Natural killer cell treated with Interleukin-12 subunit alpha and Interleukin-12 subunit beta and Interleukin-15 and Interleukin-18, amount 100 ng/mL, for 72 hours (primary cell): ENCODE results near the gene RTKN. TPM values are rescaled to one million over a fixed set of nuclear protein-coding genes. Genes with fewer than 3 reads are reported as not detected.
"Not testable (repeated sequence)": the region's sequence is repeated elsewhere in the genome, so short reads cannot be mapped to it uniquely, and the experiment has no call there.

Experiments used
- ATAC-seq, 2 donors: fragments of 150-1000 bp; cut with Tn5 transposase in 1 of 2; sonication (Bioruptor Pico), chemical (Tn5 transposase) in 1 of 2; 2 replicates each; pipeline ENCODE4 v1.10.0; 2021
- DNase-seq: peaks from one replicate; pipeline ENCODE4 v3.0.0; 2022; ENCODE audit warnings: low spot score
- H3K27ac Mint-ChIP-seq, 2 donors: 1 replicate in 1 of 2; 2 replicates in 1 of 2; pipeline ENCODE4 v1.8.0; 2022; ENCODE audit warnings: mixed read lengths in 2 of 2, mild to moderate bottlenecking in 1 of 2, moderate library complexity in 1 of 2
- H3K27me3 Mint-ChIP-seq, 2 donors: 1 replicate in 1 of 2; 2 replicates in 1 of 2; pipeline ENCODE4 v1.8.0; 2022; ENCODE audit warnings: mixed read lengths in 2 of 2
- H3K36me3 Mint-ChIP-seq: one replicate; pipeline ENCODE4 v1.8.0; 2022; ENCODE audit warnings: mixed read lengths
- H3K4me1 Mint-ChIP-seq, 2 donors: 1 replicate in 1 of 2; 2 replicates in 1 of 2; pipeline ENCODE4 v1.8.0; 2022; ENCODE audit warnings: low read depth in 2 of 2, mixed read lengths in 2 of 2, mild to moderate bottlenecking in 1 of 2
- H3K4me3 Mint-ChIP-seq: one replicate; pipeline ENCODE4 v1.8.0; 2022; ENCODE audit warnings: mixed read lengths
- H3K9me3 Mint-ChIP-seq: 2 replicates; pipeline ENCODE4 v1.8.0; 2022; ENCODE audit warnings: mixed read lengths
- total RNA-seq, 2 donors: library from RNA; stranded (reverse); gene quantifications; one replicate each; pipeline ENCODE4 v1.2.3, GENCODE V29; 2022

The RTKN gene
- total RNA-seq, 2 donors from 2014 or later, result 4.6 to 11.6 TPM

GRCh38 chr2:74423231-74424095 is 18.3 kb downstream of the RTKN start:
- Mint-ChIP-seq H3K4me3 (peak overlapping the region; percentile 95), H3K9me3 (no peaks in the 10 kb centered on the region), H3K4me1 (peaks cover 21 to 24% of the 10 kb centered on the region in 2 donors), H3K36me3 (no peaks in the 10 kb centered on the region), H3K27me3 (no peaks in the 10 kb centered on the region), H3K27ac (peak overlapping the region; percentile 90 to 96)
- ATAC-seq (no peak), DNase-seq (no peak)

DNA sequence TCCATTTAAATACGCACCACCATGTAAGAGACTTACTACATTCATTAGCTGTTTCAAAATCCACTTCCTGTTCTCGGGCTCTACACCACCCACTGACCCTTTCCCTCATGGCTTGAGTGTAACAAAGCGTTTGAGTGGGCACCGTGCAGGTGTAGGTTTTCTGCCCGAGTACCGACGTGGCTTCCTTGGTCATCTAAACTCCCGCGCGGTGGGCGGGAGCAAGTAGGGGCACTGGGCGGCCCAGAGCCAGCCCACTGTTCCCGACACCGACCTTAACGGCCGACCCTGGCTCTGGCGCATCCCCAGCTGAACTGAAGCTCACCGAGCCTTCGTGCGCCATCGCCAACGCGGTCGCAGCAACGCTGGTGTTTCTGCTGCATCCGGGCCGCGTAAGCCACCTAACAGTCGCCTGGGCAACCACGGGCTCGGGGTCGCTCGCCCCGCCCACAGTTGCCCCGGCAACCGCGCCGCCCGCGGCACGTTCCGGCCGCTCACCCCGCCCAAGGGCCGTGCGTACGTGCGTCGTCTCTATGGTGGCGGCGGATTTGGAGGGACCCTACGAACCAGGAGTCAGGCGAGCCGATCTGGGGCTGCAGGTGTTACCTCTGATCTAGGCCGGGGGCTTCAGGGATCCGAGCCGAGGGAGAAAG is 20.4 kb downstream of the RTKN start, which contains the start of the genes C2orf81 and WDR54:
Gene C2orf81, minus strand, starts transcription at position 399 of the 650 bp plus-strand sequence. Its CDS starts 59 bp downstream, at position 340.
Gene WDR54, plus strand, starts transcription at position 510 of the 650 bp plus-strand sequence. CDS start 424 bp downstream, outside the sequence.
- H3K4me3 Mint-ChIP-seq, result peak within 1 kb of the TSS; percentile 95
- peak; percentile 97 for ATAC-seq
- peak; percentile 97 for DNase-seq
- no peaks in the 10 kb centered on the region for H3K27me3 Mint-ChIP-seq
- no peaks in the 10 kb centered on the region for H3K36me3 Mint-ChIP-seq
- peaks cover 21 to 29% of the 10 kb centered on the region in 2 donors for H3K4me1 Mint-ChIP-seq
- no peaks in the 10 kb centered on the region for H3K9me3 Mint-ChIP-seq
- H3K27ac Mint-ChIP-seq, result peak within 1 kb of the TSS; percentile 90 to 96

DNA sequence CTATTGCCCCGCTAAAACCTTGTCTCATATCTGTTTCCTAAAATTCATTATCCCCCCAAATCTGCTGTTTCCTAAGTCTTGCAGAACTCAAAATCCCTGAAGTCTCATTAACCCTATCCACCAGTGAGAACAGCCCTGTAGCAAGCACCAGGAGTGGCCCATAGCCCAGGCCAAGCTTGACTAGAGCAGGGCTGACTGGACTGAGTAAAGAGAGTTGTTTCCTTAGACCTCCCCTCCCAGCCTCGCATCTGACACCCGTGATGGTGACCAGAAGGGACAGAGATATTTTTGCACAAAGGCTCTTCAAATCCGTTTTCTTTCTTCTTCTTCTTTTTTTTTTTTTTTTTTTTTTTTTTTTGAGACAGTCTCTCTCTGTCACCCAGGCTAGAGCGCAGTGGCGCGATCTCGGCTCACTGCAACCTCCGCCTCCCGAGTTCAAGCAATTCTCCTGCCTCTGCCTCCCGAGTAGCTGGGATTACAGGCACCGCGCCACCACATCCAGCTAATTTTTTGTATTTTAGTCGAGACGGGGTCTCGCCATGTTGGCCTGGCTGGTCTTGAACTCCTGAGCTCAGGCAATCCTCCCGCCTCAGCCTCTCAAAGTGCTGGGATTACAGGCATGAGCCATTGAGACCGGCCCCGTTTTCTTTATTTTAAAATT is 21.2 kb downstream of the RTKN start:
- Mint-ChIP-seq H3K4me1 (peaks cover 25 to 34% of the 10 kb centered on the region in 2 donors), H3K4me3 (peak overlapping the region; percentile 95), H3K27ac (peak overlapping the region; percentile 90 to 96)
- H3K27me3 Mint-ChIP-seq, H3K9me3 Mint-ChIP-seq, ATAC-seq, H3K36me3 Mint-ChIP-seq, DNase-seq: not testable (repeated sequence)

- peak overlapping the region; percentile 35 for H3K4me3 Mint-ChIP-seq
- no peak for ATAC-seq
- H3K36me3 Mint-ChIP-seq, result no peaks in the 10 kb centered on the region
- H3K9me3 Mint-ChIP-seq, result no peaks in the 10 kb centered on the region
- H3K4me1 Mint-ChIP-seq, result peaks cover 27 to 34% of the 10 kb centered on the region in 2 donors
- no peak for DNase-seq
- no peaks in the 10 kb centered on the region for H3K27me3 Mint-ChIP-seq
- H3K27ac Mint-ChIP-seq, result peak overlapping the region; percentile 90 to 96
Measured at GRCh38 chr2:74420006-74420405, 21.7 kb downstream of the RTKN start.

GRCh38 chr2:74419345-74419744 is 22.4 kb downstream of the RTKN start:
- ATAC-seq (no peak), DNase-seq (no peak)
- H3K36me3 Mint-ChIP-seq, result no peaks in the 10 kb centered on the region
- no peaks in the 10 kb centered on the region for H3K27me3 Mint-ChIP-seq
- H3K9me3 Mint-ChIP-seq, result no peaks in the 10 kb centered on the region
- H3K4me1 Mint-ChIP-seq, result peaks cover 30 to 38% of the 10 kb centered on the region in 2 donors
- no peak overlapping the region for H3K4me3 Mint-ChIP-seq
- no peak overlapping the region for H3K27ac Mint-ChIP-seq

- Mint-ChIP-seq H3K27ac (no peak overlapping the region), H3K9me3 (no peaks in the 10 kb centered on the region), H3K36me3 (no peaks in the 10 kb centered on the region), H3K4me3 (no peak overlapping the region), H3K4me1 (peaks cover 33 to 39% of the 10 kb centered on the region in 2 donors), H3K27me3 (no peaks in the 10 kb centered on the region)
- no peak for ATAC-seq
- no peak for DNase-seq
Measured at GRCh38 chr2:74418312-74418711, 23.4 kb downstream of the RTKN start.

- Mint-ChIP-seq H3K27ac (no peak overlapping the region), H3K4me3 (no peak overlapping the region), H3K36me3 (no peaks in the 10 kb centered on the region)
Measured at GRCh38 chr2:74417763-74418162, 24.0 kb downstream of the RTKN start.

GRCh38 chr2:74417197-74417596 is 24.5 kb downstream of the RTKN start:
- H3K4me1 Mint-ChIP-seq, result peaks cover 28 to 32% of the 10 kb centered on the region in 2 donors
- DNase-seq (no peak), ATAC-seq (no peak)
- no peak overlapping the region for H3K4me3 Mint-ChIP-seq
- no peaks in the 10 kb centered on the region for H3K9me3 Mint-ChIP-seq
- no peaks in the 10 kb centered on the region for H3K27me3 Mint-ChIP-seq
- H3K27ac Mint-ChIP-seq, result no peak overlapping the region
- H3K36me3 Mint-ChIP-seq, result no peaks in the 10 kb centered on the region

More at GRCh38 chr2:74417763-74418162, 24.0 kb downstream of the RTKN start:
- Mint-ChIP-seq H3K27me3 (no peaks in the 10 kb centered on the region), H3K9me3 (no peaks in the 10 kb centered on the region), H3K4me1 (peaks cover 32 to 34% of the 10 kb centered on the region in 2 donors)
- DNase-seq (no peak), ATAC-seq (no peak)

DNA sequence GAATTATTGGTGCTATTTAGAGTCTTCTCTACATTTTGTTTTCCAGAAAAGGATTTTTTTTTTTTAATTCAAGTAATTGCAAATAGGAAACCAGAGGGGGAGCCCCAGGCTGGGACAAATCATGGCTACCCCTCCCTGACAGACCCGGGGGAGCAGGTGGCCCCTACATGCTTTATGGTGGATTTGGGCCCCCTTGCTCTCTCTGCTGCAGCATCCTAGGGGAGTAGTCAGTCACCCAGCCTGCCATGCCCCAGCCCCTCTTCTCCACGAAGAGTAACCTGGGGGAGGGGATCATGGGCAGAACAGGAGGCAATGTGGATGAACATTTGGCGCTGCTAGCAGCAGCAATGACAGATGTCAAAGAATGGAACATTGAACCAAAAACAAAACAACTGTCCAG is 25.0 kb downstream of the RTKN start:
- no peaks in the 10 kb centered on the region for H3K9me3 Mint-ChIP-seq
- no peaks in the 10 kb centered on the region for H3K27me3 Mint-ChIP-seq
- no peak overlapping the region for H3K27ac Mint-ChIP-seq
- ATAC-seq, result no peak
- DNase-seq, result no peak
- no peaks in the 10 kb centered on the region for H3K36me3 Mint-ChIP-seq
- no peak overlapping the region for H3K4me3 Mint-ChIP-seq
- peaks cover 23 to 28% of the 10 kb centered on the region in 2 donors for H3K4me1 Mint-ChIP-seq

GRCh38 chr2:74415762-74416395 is 25.9 kb downstream of the RTKN start:
- Mint-ChIP-seq H3K4me3 (peak overlapping the region; percentile 67), H3K4me1 (peaks cover 18 to 22% of the 10 kb centered on the region in 2 donors), H3K27me3 (no peaks in the 10 kb centered on the region), H3K9me3 (no peaks in the 10 kb centered on the region), H3K36me3 (no peaks in the 10 kb centered on the region), H3K27ac (peak overlapping the region; percentile 21 to 56)
- DNase-seq (no peak), ATAC-seq (peak in 1 of 2 donors; percentile 11)

DNA sequence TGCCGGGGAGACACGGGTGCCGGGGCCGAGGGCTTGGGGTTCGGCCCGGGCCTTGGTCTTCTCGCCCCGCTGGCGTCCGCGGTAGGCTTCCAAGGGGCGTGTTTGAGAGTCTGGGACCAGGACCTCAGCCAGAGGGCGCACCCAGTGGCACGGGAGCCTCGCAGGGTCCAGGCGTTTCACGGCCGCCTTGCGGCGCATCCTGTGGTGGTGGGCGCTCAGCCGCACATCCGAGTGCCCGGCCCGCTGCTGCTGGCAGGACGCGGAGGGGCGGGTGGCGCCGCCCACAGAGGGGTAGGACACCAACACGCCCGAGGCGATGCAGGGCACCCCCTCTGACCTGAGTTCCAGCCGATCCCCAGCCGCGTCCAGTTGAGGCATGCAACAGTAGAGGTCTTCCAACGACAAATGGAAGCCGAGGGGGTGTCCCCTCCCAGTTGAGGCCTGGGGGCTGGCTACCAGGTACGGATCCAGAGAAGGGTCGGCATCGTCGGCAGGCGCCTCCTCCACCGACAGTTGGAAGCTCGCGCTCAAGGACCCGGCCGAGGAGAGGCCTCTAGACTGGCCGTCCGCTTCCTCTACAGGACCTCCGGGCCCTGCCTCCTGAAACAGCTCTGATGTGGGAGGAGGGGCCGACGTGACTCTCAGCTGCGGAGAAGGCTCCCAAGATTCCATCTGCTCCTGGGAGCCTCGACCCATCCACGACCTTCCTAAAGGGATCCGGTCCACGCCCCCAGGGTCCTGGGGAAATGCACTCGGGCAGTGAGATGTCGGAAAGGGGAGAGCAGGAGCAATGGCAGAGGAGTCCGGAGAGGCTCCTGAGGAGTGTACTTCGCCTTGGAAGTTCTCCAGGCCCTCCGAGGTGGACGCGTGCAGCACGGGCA is 26.6 kb downstream of the RTKN start:
- Mint-ChIP-seq H3K36me3 (no peaks in the 10 kb centered on the region), H3K27me3 (no peaks in the 10 kb centered on the region), H3K27ac (peak overlapping the region; percentile 39 to 56), H3K4me1 (peaks cover 14 to 15% of the 10 kb centered on the region in 2 donors), H3K9me3 (no peaks in the 10 kb centered on the region), H3K4me3 (peak overlapping the region; percentile 79)
- peak; percentile 76 for ATAC-seq
- no peak for DNase-seq

- ATAC-seq (no peak), DNase-seq (no peak)
- peaks cover 14% of the 10 kb centered on the region in 2 donors for H3K4me1 Mint-ChIP-seq
- H3K36me3 Mint-ChIP-seq, result no peaks in the 10 kb centered on the region
- H3K27me3 Mint-ChIP-seq, result peaks cover 0 to 1% of the 10 kb centered on the region in 2 donors
- H3K27ac Mint-ChIP-seq, result peak overlapping the region in 1 of 2 donors; percentile 39
- H3K9me3 Mint-ChIP-seq, result no peaks in the 10 kb centered on the region
- peak overlapping the region; percentile 79 for H3K4me3 Mint-ChIP-seq
Measured at GRCh38 chr2:74414441-74414840, 27.3 kb downstream of the RTKN start.
